GM12872 (cell line): ENCODE data around the gene BLM.

Experiments
- CTCF ChIP-seq: IDR thresholded peaks from 3 replicates; pipeline ENCODE4 v1.5.1; 2011; ENCODE audit warnings: low read depth, mild to moderate bottlenecking, low read length, moderate library complexity; ENCODE audit not compliant: insufficient read depth

The BLM gene

GRCh38 chr15:90765966-90766365 is 48.8 kb downstream of the BLM start:
- no peak for TF ChIP-seq CTCF

- no peak for TF ChIP-seq CTCF
Observed at GRCh38 chr15:90769375-90769774, 52.2 kb downstream of the BLM start.

GRCh38 chr15:90773485-90773884 is 56.3 kb downstream of the BLM start:
- TF ChIP-seq CTCF = no peak

GRCh38 chr15:90774731-90775514 is 57.8 kb downstream of the BLM start:
- TF ChIP-seq CTCF = no peak

- TF ChIP-seq CTCF = no peak
Observed at GRCh38 chr15:90780916-90781315, 63.8 kb downstream of the BLM start.

GRCh38 chr15:90782442-90782841 is 65.3 kb downstream of the BLM start:
- no peak for TF ChIP-seq CTCF

GRCh38 chr15:90787881-90788280 is 70.7 kb downstream of the BLM start:
- no peak for TF ChIP-seq CTCF
